Fibroblast of mammary gland (primary cell): ENCODE measurements around the gene GABRR2.

Experiments
- DNase-seq: peaks from one replicate; pipeline ENCODE4 v3.0.0-alpha.2; 2010; ENCODE audit warnings: low read depth
- H3K4me3 ChIP-seq: 2 replicates; pipeline ENCODE4 v1.5.1; 2011; ENCODE audit warnings: low read depth, mild to moderate bottlenecking, low read length, moderate library complexity; ENCODE audit not compliant: control insufficient read depth
- CTCF ChIP-seq: conservative IDR thresholded peaks from 2 replicates; pipeline ENCODE4 v1.5.1; 2011; ENCODE audit warnings: low read depth, low read length, inconsistent platforms; ENCODE audit not compliant: control insufficient read depth, insufficient read depth

The GABRR2 gene

GRCh38 chr6:89222712-89223039 is 92.4 kb downstream of the GABRR2 start:
- H3K4me3 ChIP-seq: no peak overlapping the region
- no peak for DNase-seq
- TF ChIP-seq CTCF: no peak

GRCh38 chr6:89221971-89222711 is 93.0 kb downstream of the GABRR2 start:
- no peak overlapping the region for H3K4me3 ChIP-seq
- TF ChIP-seq CTCF: no peak
- peak; percentile 64 for DNase-seq

GRCh38 chr6:89221129-89221528 is 94.0 kb downstream of the GABRR2 start:
- no peak for DNase-seq
- TF ChIP-seq CTCF: no peak
- no peak overlapping the region for H3K4me3 ChIP-seq

- H3K4me3 ChIP-seq: no peak within 1 kb of the TSS
- TF ChIP-seq CTCF: no peak
- peak; percentile 34 for DNase-seq
Observed at GRCh38 chr6:89217299-89217910, 97.7 kb downstream of the GABRR2 start, which contains the start of gene GABRR1. Gene GABRR1, minus strand, starts transcription at chr6:89217358. Its CDS starts 36 bp downstream, at chr6:89217322.

- DNase-seq: no peak
- H3K4me3 ChIP-seq: no peak overlapping the region
- no peak for TF ChIP-seq CTCF
Observed at GRCh38 chr6:89216411-89216810, 98.7 kb downstream of the GABRR2 start.

GRCh38 chr6:89215391-89215790 is 99.7 kb downstream of the GABRR2 start:
- DNase-seq: no peak
- no peak overlapping the region for H3K4me3 ChIP-seq
- no peak for TF ChIP-seq CTCF

GRCh38 chr6:89214197-89214596 is 100.9 kb downstream of the GABRR2 start:
- H3K4me3 ChIP-seq: no peak overlapping the region
- DNase-seq: no peak
- TF ChIP-seq CTCF: no peak
